Smooth muscle cell (in vitro differentiated cells): ENCODE data around the gene CPEB3. TPM values are rescaled to one million over a fixed set of nuclear protein-coding genes. Genes with fewer than 3 reads are reported as not detected.

ENCODE experiments used
- DNase-seq: peaks from one replicate; lab custom pipeline; 2025; ENCODE audit not compliant: unreplicated experiment; lab: John Stamatoyannopoulos, UW
- H2AFZ ChIP-seq: fragments of 200-600 bp; sonication (generic); 2 replicates; pipeline ENCODE4 v1.6.0; 2016; ENCODE audit warnings: antibody characterized with exemption, low read depth, mild to moderate bottlenecking
- H3F3A ChIP-seq: fragments of 200-600 bp; sonication (generic); 2 replicates; pipeline ENCODE4 v1.6.0; 2017; ENCODE audit warnings: antibody characterized with exemption, low read depth
- H3K27ac ChIP-seq: fragments of 200-600 bp; sonication (generic); 2 replicates; pipeline ENCODE4 v1.5.1; 2016; ENCODE audit warnings: low read depth, mild to moderate bottlenecking
- H3K27me3 ChIP-seq: fragments of 200-600 bp; sonication (generic); 2 replicates; pipeline ENCODE4 v1.6.1; 2016; ENCODE audit warnings: low read depth, mild to moderate bottlenecking
- H3K36me3 ChIP-seq: fragments of 200-600 bp; sonication (generic); 2 replicates; pipeline ENCODE4 v1.5.1; 2016; ENCODE audit warnings: low read depth
- H3K4me1 ChIP-seq: fragments of 200-600 bp; sonication (generic); 2 replicates; pipeline ENCODE4 v1.5.1; 2016; ENCODE audit warnings: low read depth
- H3K4me2 ChIP-seq: fragments of 200-600 bp; sonication (generic); 2 replicates; pipeline ENCODE4 v1.6.0; 2016; ENCODE audit warnings: mild to moderate bottlenecking
- H3K4me3 ChIP-seq: fragments of 200-600 bp; sonication (generic); 2 replicates; pipeline ENCODE4 v1.5.1; 2016; ENCODE audit warnings: mild to moderate bottlenecking
- H3K79me2 ChIP-seq: fragments of 200-600 bp; sonication (generic); 2 replicates; pipeline ENCODE4 v1.6.0; 2016; ENCODE audit warnings: low read depth, mild to moderate bottlenecking
- H3K9ac ChIP-seq: fragments of 200-600 bp; sonication (generic); 2 replicates; pipeline ENCODE4 v1.6.0; 2016; ENCODE audit warnings: low read depth
- H3K9me3 ChIP-seq: fragments of 200-600 bp; sonication (generic); replicated peaks from 2 replicates; pipeline ENCODE4 v1.5.1; 2016; ENCODE audit warnings: low read depth
- H4K20me1 ChIP-seq: fragments of 200-600 bp; sonication (generic); 2 replicates; pipeline ENCODE4 v1.6.0; 2016; ENCODE audit warnings: low read depth
- WGBS: methylation state at CpG from one replicate; pipeline ENCODE4 v1.1.7; 2016; ENCODE audit warnings: low lambda C conversion rate; 5-methylcytosine and 5-hydroxymethylcytosine counted together
- polyA plus RNA-seq: library from polyadenylated mRNA; unstranded; fragments of >200 nt; fragmentation: Nextera tagmentation; extraction: Ambion mirVana; gene quantifications from 2 replicates; pipeline ENCODE4 v1.2.1, GENCODE V29; 2016
- total RNA-seq: library from RNA; depleted of rRNA; stranded (reverse); fragments of >200 nt; gene quantifications from 2 replicates; pipeline ENCODE4 v1.2.3, GENCODE V29; 2014
- TF ChIP-seq, protein P1 (sequence below): fragments of 200-600 bp; sonication (generic); IDR thresholded peaks from 2 replicates; pipeline ENCODE4 v1.5.1; 2017; ENCODE audit warnings: borderline replicate concordance, mild to moderate bottlenecking, antibody characterized with exemption; ENCODE audit not compliant: insufficient read depth, poor library complexity, severe bottlenecking

Gene CPEB3
- total and polyA plus RNA-seq, 2 experiments from 2014 or later, result 0.67 to 1.1 TPM

DNA sequence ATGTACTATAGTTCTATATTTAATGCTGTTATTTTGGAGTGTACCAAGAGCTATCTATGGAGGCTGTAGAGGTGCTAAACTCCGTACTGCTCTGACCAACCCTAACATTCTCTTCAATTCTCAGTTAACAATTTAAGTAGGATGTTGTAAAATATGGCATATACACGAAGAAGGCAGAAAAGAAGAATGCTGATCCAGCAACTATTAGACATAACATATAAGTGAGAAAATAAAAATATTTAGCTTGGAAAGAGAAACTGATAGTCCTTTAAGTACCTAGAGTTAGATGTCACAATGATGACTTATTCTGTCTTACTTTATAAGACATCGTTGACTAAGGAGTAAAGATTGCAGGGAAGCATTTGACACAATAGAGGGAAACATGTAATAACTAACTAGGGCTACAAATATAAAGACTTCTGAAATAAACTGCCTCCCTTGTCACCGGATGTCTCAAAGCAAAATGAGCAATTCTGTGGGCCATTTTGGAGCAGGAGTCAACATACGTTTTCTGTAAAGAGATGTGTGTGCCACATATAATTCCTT lies 159.5 kb downstream of the CPEB3 start:
- 92% methylated on average over 5 of the region's 5 CpGs for WGBS
- TF ChIP-seq, protein P1, sequence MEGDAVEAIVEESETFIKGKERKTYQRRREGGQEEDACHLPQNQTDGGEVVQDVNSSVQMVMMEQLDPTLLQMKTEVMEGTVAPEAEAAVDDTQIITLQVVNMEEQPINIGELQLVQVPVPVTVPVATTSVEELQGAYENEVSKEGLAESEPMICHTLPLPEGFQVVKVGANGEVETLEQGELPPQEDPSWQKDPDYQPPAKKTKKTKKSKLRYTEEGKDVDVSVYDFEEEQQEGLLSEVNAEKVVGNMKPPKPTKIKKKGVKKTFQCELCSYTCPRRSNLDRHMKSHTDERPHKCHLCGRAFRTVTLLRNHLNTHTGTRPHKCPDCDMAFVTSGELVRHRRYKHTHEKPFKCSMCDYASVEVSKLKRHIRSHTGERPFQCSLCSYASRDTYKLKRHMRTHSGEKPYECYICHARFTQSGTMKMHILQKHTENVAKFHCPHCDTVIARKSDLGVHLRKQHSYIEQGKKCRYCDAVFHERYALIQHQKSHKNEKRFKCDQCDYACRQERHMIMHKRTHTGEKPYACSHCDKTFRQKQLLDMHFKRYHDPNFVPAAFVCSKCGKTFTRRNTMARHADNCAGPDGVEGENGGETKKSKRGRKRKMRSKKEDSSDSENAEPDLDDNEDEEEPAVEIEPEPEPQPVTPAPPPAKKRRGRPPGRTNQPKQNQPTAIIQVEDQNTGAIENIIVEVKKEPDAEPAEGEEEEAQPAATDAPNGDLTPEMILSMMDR, result no peak
- Histone ChIP-seq H3K4me1 (no peaks in the 10 kb centered on the region), H3F3A (no peaks in the 10 kb centered on the region), H3K79me2 (no peaks in the 10 kb centered on the region), H3K4me3 (no peak overlapping the region), H2AFZ (no peak overlapping the region), H3K36me3 (no peaks in the 10 kb centered on the region), H3K27ac (no peak overlapping the region), H4K20me1 (no peaks in the 10 kb centered on the region), H3K4me2 (no peak overlapping the region), H3K27me3 (no peaks in the 10 kb centered on the region), H3K9me3 (peaks cover 6% of the 10 kb centered on the region), H3K9ac (no peak overlapping the region)
- no peak for DNase-seq

DNA sequence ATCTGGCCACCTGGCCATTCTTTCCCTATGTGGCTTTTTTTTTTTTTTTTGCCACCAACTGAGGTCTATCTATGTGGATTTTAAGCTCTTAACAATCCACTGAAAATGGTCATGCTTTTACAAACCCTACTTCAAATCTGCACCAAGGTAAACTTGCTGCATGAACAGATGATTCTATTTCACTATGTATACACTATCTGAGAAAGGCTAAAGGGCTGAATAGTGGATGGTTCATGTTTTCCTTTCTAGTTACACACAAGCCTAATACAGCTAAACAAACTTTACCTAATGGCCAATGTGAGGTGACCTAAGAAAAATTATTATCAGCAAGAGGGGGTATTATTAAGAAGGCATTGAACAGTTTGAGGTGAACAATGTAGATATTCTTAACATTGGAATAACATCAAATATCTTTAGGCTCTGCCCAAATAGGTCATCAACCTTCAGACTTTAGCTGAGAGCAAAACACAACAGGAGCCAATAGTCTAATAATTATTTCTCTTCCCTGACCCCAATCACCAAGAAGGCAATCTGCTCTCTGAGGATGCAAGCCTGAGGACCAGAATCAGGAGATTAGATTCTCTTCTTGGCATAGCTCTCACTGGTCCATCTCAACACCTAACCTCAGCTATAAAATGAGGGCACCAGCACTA lies 160.1 kb downstream of the CPEB3 start:
- no peaks in the 10 kb centered on the region for H3K79me2 ChIP-seq
- no peak overlapping the region for H3K4me3 ChIP-seq
- no peaks in the 10 kb centered on the region for H4K20me1 ChIP-seq
- H3K9ac ChIP-seq, result no peak overlapping the region
- DNase-seq, result no peak
- H3K36me3 ChIP-seq, result no peaks in the 10 kb centered on the region
- no peak overlapping the region for H3K4me2 ChIP-seq
- TF ChIP-seq, protein P1, result no peak
- no peaks in the 10 kb centered on the region for H3K4me1 ChIP-seq
- H3K27me3 ChIP-seq, result no peaks in the 10 kb centered on the region
- H3K9me3 ChIP-seq, result peaks cover 6% of the 10 kb centered on the region
- H3F3A ChIP-seq, result no peaks in the 10 kb centered on the region
- no peak overlapping the region for H3K27ac ChIP-seq
- H2AFZ ChIP-seq, result no peak overlapping the region

DNA sequence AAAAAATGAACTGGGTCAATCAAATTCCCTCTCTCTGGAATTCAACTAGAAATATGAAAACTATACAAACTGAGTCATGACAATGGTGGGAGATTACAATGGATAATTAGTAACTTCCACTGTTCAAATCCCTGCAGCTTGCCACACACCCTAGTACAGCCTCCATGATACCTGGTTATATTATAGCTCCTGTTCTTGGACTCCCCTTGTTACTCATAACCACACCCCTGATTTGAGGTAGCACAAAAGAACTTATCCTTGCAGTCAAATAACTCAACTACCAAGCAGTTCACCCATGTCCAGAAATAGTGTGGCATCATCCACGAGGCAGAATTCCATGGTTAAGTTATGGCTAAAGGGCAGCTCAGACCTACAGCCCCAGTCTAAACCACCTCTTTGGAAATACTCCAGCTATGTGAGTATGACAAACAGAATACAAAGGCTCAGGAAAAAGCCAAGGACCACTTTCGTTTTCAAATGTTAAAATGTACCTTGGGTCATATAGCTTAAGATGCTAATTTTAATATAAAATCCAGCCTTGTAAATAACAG lies 164.7 kb downstream of the CPEB3 start:
- no peak overlapping the region for H3K4me2 ChIP-seq
- TF ChIP-seq, protein P1, result no peak
- H2AFZ ChIP-seq, result no peak overlapping the region
- H3K9ac ChIP-seq, result no peak overlapping the region
- no peaks in the 10 kb centered on the region for H3K4me1 ChIP-seq
- H3K4me3 ChIP-seq, result no peak overlapping the region
- no peak for DNase-seq
- H3K79me2 ChIP-seq, result no peaks in the 10 kb centered on the region
- H3F3A ChIP-seq, result no peaks in the 10 kb centered on the region
- 85% methylated on average over 2 of the region's 2 CpGs for WGBS
- H3K27ac ChIP-seq, result no peak overlapping the region
- H3K36me3 ChIP-seq, result no peaks in the 10 kb centered on the region
- no peaks in the 10 kb centered on the region for H4K20me1 ChIP-seq
- no peaks in the 10 kb centered on the region for H3K9me3 ChIP-seq
- H3K27me3 ChIP-seq, result no peaks in the 10 kb centered on the region

DNA sequence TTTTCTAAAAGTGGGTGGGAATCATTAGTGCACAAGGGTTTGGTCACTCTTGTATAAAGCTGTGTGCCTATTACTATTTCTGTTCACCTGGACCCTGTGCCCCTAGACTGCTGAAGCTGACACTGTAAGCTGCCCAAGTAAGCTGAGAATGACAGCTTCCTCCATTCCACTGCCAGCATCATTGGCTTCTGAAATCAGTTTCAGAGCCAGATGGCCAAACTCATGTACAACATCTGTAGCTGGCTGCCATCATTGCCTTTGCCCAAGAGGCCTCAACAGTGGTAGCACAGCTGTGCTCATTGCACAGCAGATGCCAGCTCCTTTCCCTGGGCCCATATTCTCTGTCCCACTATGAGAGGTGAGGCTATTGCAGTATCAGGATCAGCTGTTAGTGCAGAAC lies 165.7 kb downstream of the CPEB3 start:
- Histone ChIP-seq H3F3A (no peaks in the 10 kb centered on the region), H3K36me3 (no peaks in the 10 kb centered on the region), H2AFZ (no peak overlapping the region), H3K27ac (no peak overlapping the region), H3K4me2 (no peak overlapping the region), H3K4me1 (no peaks in the 10 kb centered on the region), H3K27me3 (no peaks in the 10 kb centered on the region), H3K9ac (no peak overlapping the region), H3K4me3 (no peak overlapping the region), H3K79me2 (no peaks in the 10 kb centered on the region), H3K9me3 (no peaks in the 10 kb centered on the region), H4K20me1 (no peaks in the 10 kb centered on the region)
- TF ChIP-seq, protein P1, result no peak
- no peak for DNase-seq
